Measurements from ENCODE around the gene NPHP4.

NPHP4 gene

GRCh38 chr1:5839881-5840550, 152.2 kb downstream of the NPHP4 start:
- in situ Hi-C loops (cut with MboI; ENCODE audit: low sequenced_read_pairs): no loop called here

- in situ Hi-C loops (cut with MboI; ENCODE audit: low sequenced_read_pairs): no loop called here
Observed at GRCh38 chr1:5839161-5839880, 152.9 kb downstream of the NPHP4 start.

GRCh38 chr1:5837976-5838653, 154.1 kb downstream of the NPHP4 start:
- in situ Hi-C loops (cut with MboI; ENCODE audit: low sequenced_read_pairs): no loop called here

GRCh38 chr1:5836776-5837440, 155.3 kb downstream of the NPHP4 start:
- in situ Hi-C loops (cut with MboI; ENCODE audit: low sequenced_read_pairs): no loop called here

GRCh38 chr1:5835179-5835562, 157.1 kb downstream of the NPHP4 start:
- in situ Hi-C loops (cut with MboI; ENCODE audit: low sequenced_read_pairs): no loop called here

- in situ Hi-C loops (cut with MboI; ENCODE audit: low sequenced_read_pairs): no loop called here
Observed at GRCh38 chr1:5834477-5835178, 157.6 kb downstream of the NPHP4 start.

- in situ Hi-C loops (cut with MboI; ENCODE audit: low sequenced_read_pairs): no loop called here
Observed at GRCh38 chr1:5833911-5834310, 158.3 kb downstream of the NPHP4 start.

GRCh38 chr1:5832916-5833895, 159.0 kb downstream of the NPHP4 start:
- in situ Hi-C loops (cut with MboI; ENCODE audit: low sequenced_read_pairs): no loop called here

- in situ Hi-C loops (cut with MboI; ENCODE audit: low sequenced_read_pairs): no loop called here
Observed at GRCh38 chr1:5831600-5832335, 160.5 kb downstream of the NPHP4 start.

GRCh38 chr1:5830771-5831599, 161.2 kb downstream of the NPHP4 start:
- in situ Hi-C loops (cut with MboI; ENCODE audit: low sequenced_read_pairs): no loop called here

- in situ Hi-C loops (cut with MboI; ENCODE audit: low sequenced_read_pairs): no loop called here
Observed at GRCh38 chr1:5829414-5829813, 162.8 kb downstream of the NPHP4 start.

GRCh38 chr1:5828308-5828935, 163.8 kb downstream of the NPHP4 start:
- in situ Hi-C loops (cut with MboI; ENCODE audit: low sequenced_read_pairs): no loop called here

- in situ Hi-C loops (cut with MboI; ENCODE audit: low sequenced_read_pairs): no loop called here
Observed at GRCh38 chr1:5827516-5827915, 164.7 kb downstream of the NPHP4 start.

- in situ Hi-C loops (cut with MboI; ENCODE audit: low sequenced_read_pairs): no loop called here
Observed at GRCh38 chr1:5826601-5827000, 165.6 kb downstream of the NPHP4 start.

GRCh38 chr1:5822726-5823125, 169.5 kb downstream of the NPHP4 start:
- in situ Hi-C loops (cut with MboI; ENCODE audit: low sequenced_read_pairs): no loop called here

- in situ Hi-C loops (cut with MboI; ENCODE audit: low sequenced_read_pairs): no loop called here
Observed at GRCh38 chr1:5822266-5822665, 170.0 kb downstream of the NPHP4 start.

- in situ Hi-C loops (cut with MboI; ENCODE audit: low sequenced_read_pairs): no loop called here
Observed at GRCh38 chr1:5821540-5822176, 170.6 kb downstream of the NPHP4 start.

Measured in HL-60/S4 (cell line).